ENCODE data around the gene LHPP. TPM values are rescaled to one million over a fixed set of nuclear protein-coding genes. Genes with fewer than 3 reads are reported as not detected.

Gene LHPP
- total and polyA plus RNA-seq, 10 of the 15 experiments (the other 5 are each of a cell fraction or from before 2014, with no cell fraction given): 0.79 to 9.8 (median 6.7) TPM

- no peak for TF ChIP-seq EED (IDR thresholded peaks at IDR 0.05; ENCODE audit: low read depth)
- TF ChIP-seq EP300 (IDR thresholded peaks at IDR 0.05; ENCODE audit: borderline replicate concordance in 1 of 2, control insufficient read depth in 1 of 2, low read depth in 2 of 2, low read length in 2 of 2): peak in 1 of 2 experiments; percentile 63; a peak in 1 of 4 replicates
Measured at GRCh38 chr10:124648738-124649137, 187.1 kb downstream of the LHPP start (continued).

DNA sequence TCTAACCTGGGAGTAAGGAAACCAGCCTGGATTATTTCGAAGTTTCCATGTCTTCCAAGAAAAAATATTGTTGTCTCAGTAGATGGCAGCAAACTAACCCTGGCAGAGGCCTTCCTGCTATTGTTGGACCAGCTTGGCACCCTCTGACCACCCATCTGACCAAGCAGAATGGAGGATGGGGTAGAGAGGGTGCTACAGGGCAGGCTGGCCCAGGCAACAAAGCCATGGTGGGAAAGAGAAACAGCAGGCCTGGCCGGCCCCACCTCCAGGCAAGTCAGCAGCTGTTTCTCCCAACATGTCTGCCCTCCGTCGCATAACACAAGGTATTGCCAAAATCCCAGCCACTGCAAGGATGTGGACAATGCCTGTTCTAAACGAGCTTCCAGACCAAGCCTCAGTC lies 187.6 kb downstream of the LHPP start:
- DNase-seq (ENCODE audit: low read depth, low spot score) (no peak), FAIRE-seq (no peak), ATAC-seq (no peak)
- intact Hi-C loops (cut with micrococcal nuclease; ENCODE audit: unreplicated experiment) (loop anchor here (5.0 kb wide), 1 partner anchor 38 kb away; no protein-coding TSS in a partner anchor), in situ Hi-C loops (cut with MboI) (no loop called here)
- Histone ChIP-seq H4K20me1 (ENCODE audit: control insufficient read depth, insufficient read depth) (no peaks in the 10 kb centered on the region; the same call in 1 of the 2 replicates), H3K9ac (ENCODE audit: control insufficient read depth, insufficient read depth, low read length) (no peak overlapping the region), H3K27ac (ENCODE audit: control insufficient read depth, insufficient read depth) (peak overlapping the region; percentile 87; the same call in 1 of the 2 replicates), H3K27me3 (replicated peaks in 1 of 2; ENCODE audit: control insufficient read depth in 2 of 2, insufficient read depth in 2 of 2, low read length in 1 of 2) (no peaks in the 10 kb centered on the region), H3K4me2 (ENCODE audit: control insufficient read depth, insufficient read depth) (peak overlapping the region; percentile 80), H3K9me3 (replicated peaks; ENCODE audit: control insufficient read depth, insufficient read depth, low read length) (no peaks in the 10 kb centered on the region), H3K79me2 (ENCODE audit: control insufficient read depth, insufficient read depth, low read length) (peaks cover 16% of the 10 kb centered on the region), H2AFZ (ENCODE audit: control insufficient read depth, low read depth, low read length) (no peak overlapping the region), H3K4me1 (ENCODE audit: control insufficient read depth, insufficient read depth, low read length) (peaks cover 53% of the 10 kb centered on the region), H3K36me3 (ENCODE audit: control insufficient read depth in 2 of 2, insufficient read depth in 2 of 2, low read length in 1 of 2) (peaks cover 1 to 5% of the 10 kb centered on the region in 2 experiments; a peak in 3 of 4 replicates), H3K4me3 (no peak overlapping the region)
- RAD21 ChIA-PET (ENCODE audit: unreplicated experiment): interaction anchor here (0.8 to 6.0 kb wide), 6 partner anchors 22 to 100 kb away, joined by 4 to 61 read pairs (median 24); no protein-coding TSS in a partner anchor
- BruUV-seq (replicated peaks): no TSS peak
- WGBS (ENCODE audit: insufficient coverage, insufficient replicate concordance, low lambda C conversion rate, missing lambda C conversion rate): 59% methylated on average over 5 of the region's 5 CpGs
- SMC1A ChIA-PET (ENCODE audit: uncharacterized antibody, unreplicated experiment): interaction anchor here (0.7 to 8.4 kb wide), 11 partner anchors 10 to 101 kb away, joined by 3 to 81 read pairs (median 4); no protein-coding TSS in a partner anchor
- POLR2A ChIA-PET: interaction anchor here (0.8 to 2.6 kb wide), 8 partner anchors 10 to 76 kb away, joined by 3 to 9 read pairs (median 5); no protein-coding TSS in a partner anchor
- TF ChIP-seq EZH2 (IDR thresholded peaks at IDR 0.05; ENCODE audit: borderline replicate concordance, control insufficient read depth, low read depth, low read length) (no peak), STAT3 (IDR thresholded peaks at IDR 0.05; ENCODE audit: low read depth, low read length) (no peak), ZNF274 (IDR thresholded peaks at IDR 0.05; ENCODE audit: insufficient read depth, insufficient read length) (no peak), RUNX3 (IDR thresholded peaks at IDR 0.05; ENCODE audit: low read length) (no peak), CREB1 (IDR thresholded peaks at IDR 0.05; ENCODE audit: low read depth) (no peak)
- TF ChIP-seq, protein P1, sequence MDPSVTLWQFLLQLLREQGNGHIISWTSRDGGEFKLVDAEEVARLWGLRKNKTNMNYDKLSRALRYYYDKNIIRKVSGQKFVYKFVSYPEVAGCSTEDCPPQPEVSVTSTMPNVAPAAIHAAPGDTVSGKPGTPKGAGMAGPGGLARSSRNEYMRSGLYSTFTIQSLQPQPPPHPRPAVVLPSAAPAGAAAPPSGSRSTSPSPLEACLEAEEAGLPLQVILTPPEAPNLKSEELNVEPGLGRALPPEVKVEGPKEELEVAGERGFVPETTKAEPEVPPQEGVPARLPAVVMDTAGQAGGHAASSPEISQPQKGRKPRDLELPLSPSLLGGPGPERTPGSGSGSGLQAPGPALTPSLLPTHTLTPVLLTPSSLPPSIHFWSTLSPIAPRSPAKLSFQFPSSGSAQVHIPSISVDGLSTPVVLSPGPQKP (IDR thresholded peaks at IDR 0.05; ENCODE audit: low read depth, low read length): no peak
- CTCF ChIA-PET: interaction anchor here (0.6 to 7.3 kb wide), 12 partner anchors 10 to 108 kb away, joined by 3 to 73 read pairs (median 4); no protein-coding TSS in a partner anchor
